ENCODE data around the gene ARRDC1.

DNA sequence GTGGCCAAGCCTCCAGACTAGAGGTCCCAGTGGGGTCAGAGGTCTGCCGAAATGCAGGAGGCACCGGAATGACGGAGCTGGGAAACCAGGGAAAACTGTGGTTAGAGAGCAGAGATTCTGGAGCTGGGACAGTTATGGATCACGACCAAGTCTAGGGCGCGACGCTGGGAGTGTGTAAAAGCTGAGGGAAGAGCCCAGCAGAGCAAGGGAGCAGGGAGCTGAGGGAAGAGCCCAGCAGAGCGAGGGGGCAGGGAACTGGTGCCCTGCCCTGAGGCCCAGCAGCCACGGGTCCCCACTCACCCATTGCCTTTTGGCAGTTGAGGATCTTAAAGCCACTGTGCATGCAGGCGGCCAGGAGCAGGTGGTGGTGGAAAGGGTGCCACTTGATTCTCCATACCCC is 41.4 kb upstream of the ARRDC1 start:
- TF ChIP-seq, protein P1, sequence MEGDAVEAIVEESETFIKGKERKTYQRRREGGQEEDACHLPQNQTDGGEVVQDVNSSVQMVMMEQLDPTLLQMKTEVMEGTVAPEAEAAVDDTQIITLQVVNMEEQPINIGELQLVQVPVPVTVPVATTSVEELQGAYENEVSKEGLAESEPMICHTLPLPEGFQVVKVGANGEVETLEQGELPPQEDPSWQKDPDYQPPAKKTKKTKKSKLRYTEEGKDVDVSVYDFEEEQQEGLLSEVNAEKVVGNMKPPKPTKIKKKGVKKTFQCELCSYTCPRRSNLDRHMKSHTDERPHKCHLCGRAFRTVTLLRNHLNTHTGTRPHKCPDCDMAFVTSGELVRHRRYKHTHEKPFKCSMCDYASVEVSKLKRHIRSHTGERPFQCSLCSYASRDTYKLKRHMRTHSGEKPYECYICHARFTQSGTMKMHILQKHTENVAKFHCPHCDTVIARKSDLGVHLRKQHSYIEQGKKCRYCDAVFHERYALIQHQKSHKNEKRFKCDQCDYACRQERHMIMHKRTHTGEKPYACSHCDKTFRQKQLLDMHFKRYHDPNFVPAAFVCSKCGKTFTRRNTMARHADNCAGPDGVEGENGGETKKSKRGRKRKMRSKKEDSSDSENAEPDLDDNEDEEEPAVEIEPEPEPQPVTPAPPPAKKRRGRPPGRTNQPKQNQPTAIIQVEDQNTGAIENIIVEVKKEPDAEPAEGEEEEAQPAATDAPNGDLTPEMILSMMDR (IDR thresholded peaks at IDR 0.05; ENCODE audit: low read length): no peak
- TF ChIP-seq EZH2 (IDR thresholded peaks at IDR 0.05; ENCODE audit: borderline replicate concordance, low read length): no peak
